Right renal cortex interstitium (tissue), 3 donors: ENCODE data around the gene PCK2. TPM values are rescaled to one million over a fixed set of nuclear protein-coding genes. Genes with fewer than 3 reads are reported as not detected.

Experiments used
- DNase-seq, 3 donors: peaks; one replicate each; pipeline ENCODE4 v3.0.0-alpha.2; 2013; ENCODE audit warnings: low read depth in 3 of 3, low spot score in 2 of 3
- polyA plus RNA-seq, 3 donors: library from polyadenylated mRNA; unstranded; fragments of 120-200 nt; gene quantifications; one replicate each; pipeline ENCODE4 v1.2.1, GENCODE V29; 2013; ENCODE audit not compliant: insufficient read length in 3 of 3

The PCK2 gene
- polyA plus RNA-seq, 3 donors = 25.5 to 32.6 (median 27.3) TPM

DNA sequence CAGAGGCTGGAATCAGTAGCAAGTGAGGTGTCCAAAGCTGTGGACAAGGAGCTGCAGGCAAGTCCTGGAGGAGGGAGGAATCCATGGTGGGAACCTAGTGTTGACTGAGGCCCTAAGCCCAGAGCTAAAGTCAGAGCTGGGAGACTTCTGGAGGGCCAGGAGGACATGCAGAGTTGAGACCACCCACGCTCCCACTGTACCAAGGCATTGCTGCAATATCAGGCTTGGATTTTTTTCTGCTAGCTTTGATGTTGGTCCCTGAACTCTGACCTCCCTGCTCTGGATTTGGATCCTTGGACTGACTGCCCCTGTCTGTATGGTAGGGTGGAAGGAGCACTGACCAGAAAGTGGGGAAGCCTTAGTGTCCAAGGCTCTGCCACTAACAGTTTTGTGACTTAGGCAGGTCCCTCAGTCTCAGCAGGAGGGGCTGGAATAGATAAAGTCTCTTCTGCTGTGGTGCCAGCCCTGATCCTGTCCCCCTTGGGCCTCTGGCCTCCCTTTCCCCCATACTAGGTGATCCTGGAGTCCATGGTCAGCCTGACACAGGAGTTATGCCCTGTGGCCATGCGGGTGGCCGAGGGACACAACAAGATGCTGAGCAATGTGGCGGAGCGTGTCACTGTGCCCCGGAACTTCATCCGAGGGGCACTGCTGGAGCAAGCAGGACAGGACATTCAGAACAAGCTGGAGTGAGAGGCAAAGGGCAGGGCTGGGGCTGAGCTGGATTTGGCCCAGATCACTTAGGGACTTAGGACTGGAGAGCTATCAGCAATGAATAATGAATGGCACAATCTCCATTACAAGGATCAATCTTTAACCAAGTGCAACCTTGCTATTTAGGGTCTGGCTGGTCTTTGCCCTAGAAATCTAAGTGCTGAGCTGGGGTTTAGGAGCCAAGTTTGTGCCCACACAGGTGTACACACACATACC is 32.9 kb upstream of the PCK2 start:
- no peak for DNase-seq

- DNase-seq = no peak
These were observed 31.7 kb upstream of the PCK2 start for GRCh38 chr14:24062216-24062980.

DNA sequence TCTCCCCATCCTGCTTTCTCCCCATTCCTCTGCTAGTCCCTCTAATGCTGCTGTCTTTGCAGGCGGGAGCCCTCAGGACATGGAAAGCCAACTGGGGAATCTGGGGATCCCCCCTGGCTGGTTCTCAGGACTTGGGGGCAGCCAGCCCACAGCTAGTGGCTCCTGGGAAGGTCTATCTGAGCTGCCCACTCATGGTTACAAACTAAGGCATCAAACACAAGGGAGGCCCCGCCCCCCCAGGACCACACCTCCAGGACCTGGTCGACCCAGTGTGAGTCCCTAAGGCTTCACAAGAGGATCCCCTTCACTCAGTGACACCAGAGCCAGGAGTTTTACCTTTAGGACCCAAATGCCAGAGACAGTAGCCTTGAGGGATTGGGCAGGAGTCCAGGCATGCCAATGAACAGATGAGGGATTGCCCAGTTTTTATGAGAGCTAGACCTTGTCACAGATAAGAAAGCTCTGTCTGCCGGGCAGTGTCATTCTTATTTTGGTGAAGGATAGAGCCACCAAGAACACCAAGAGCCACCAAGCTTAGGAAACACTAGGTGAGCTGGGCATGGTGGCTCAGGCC is 30.8 kb upstream of the PCK2 start:
- DNase-seq = no peak

- no peak for DNase-seq
These were observed 29.9 kb upstream of the PCK2 start for GRCh38 chr14:24064091-24064795.

- no peak for DNase-seq
These were observed 29.3 kb upstream of the PCK2 start for GRCh38 chr14:24064856-24065255.

GRCh38 chr14:24065408-24065807 is 28.7 kb upstream of the PCK2 start:
- DNase-seq = no peak

GRCh38 chr14:24066496-24067132 is 27.5 kb upstream of the PCK2 start:
- no peak for DNase-seq

DNA sequence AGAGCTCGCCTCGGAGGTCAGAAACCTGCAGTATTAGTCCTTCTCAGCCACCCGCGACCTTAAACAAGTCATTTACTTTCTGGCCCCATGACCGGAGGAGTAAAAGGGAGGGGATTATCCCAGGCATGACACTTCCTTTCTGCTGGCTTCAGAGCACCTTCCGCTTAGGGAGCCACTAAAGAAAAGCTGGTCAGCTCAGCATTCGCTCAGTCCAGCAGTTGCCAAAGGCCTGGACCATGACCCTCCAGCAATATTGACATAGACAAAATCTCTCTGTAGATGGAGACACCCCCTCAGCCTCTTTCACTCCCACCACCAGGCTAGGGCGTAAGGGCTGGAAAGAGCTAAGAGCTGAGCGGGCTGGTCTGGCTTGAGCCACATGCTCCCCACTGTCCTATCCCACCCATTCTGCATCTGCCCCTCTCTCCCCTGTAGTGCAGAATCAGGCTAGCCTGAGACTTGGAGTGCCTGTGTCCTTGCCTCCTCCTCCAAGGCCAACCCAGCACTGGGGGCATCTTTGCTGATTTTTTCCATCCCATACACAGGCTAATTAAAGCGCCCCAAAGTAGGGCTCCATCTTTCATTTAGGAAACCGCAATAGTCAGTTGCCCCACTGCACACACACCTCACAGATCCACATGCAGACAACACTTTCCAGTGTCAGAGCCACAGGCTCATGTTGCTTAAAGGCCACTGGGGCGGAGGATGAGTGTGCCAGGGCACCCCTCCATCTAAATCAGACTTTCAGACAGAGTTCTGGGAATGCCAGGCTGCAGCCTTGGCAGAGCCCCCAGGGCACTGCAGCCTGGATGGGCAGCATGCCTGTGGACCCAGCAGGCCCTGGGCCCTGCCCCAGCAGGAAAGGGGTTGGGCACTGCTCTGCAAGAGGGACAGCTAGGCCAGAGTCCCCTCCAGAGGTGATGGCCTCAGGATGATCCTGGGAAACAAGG is 26.7 kb upstream of the PCK2 start:
- DNase-seq = no peak

DNA sequence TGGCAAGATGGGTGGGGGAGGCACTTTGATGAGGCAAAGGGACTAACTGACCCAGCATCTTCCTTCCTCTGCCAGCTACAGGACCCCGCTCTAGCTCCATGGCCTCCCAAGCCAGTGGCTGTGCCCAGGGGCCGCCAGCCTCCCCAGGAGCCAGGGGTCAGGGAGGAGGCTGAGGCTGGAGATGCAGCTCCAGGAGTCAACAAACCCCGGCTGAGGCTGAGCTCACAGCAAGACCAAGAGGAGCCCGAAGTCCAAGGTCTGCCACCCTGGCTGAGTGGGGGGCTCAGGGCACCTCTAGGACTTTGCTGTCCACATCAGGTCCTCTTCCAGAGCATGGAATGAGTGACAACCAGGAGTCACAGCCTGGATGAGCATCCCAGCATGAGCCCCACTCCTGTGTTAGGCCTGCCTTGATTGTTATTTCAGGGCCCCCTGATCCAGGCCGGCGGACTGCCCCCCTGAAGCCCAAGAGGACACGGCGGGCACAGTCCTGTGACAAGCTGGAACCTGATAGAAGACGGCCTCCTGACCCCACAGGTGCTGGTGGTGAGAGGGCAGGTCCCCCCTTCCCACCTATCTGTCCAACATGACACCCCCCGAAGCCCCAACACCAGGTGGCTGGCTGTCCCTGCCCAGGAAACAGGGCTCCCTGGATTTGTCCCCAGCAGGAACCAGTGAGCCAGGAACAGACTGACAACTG is 25.2 kb upstream of the PCK2 start:
- DNase-seq = no peak

DNA sequence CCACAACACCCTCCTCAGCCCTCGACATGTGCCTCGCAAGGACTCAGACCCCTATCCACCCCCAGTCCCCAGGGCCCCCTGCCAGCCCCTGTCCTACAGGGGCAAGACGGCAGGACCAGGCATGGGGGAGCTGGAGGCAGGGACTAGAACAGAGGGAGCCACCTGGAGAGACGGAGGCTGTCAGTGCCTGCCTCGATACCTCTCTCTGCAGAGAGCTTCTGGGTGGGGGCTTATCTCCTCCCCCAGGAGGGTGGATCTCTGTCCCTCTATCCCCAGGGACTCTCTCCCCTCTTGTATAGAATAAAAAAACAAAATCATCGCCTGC is 24.7 kb upstream of the PCK2 start:
- DNase-seq = no peak

DNA sequence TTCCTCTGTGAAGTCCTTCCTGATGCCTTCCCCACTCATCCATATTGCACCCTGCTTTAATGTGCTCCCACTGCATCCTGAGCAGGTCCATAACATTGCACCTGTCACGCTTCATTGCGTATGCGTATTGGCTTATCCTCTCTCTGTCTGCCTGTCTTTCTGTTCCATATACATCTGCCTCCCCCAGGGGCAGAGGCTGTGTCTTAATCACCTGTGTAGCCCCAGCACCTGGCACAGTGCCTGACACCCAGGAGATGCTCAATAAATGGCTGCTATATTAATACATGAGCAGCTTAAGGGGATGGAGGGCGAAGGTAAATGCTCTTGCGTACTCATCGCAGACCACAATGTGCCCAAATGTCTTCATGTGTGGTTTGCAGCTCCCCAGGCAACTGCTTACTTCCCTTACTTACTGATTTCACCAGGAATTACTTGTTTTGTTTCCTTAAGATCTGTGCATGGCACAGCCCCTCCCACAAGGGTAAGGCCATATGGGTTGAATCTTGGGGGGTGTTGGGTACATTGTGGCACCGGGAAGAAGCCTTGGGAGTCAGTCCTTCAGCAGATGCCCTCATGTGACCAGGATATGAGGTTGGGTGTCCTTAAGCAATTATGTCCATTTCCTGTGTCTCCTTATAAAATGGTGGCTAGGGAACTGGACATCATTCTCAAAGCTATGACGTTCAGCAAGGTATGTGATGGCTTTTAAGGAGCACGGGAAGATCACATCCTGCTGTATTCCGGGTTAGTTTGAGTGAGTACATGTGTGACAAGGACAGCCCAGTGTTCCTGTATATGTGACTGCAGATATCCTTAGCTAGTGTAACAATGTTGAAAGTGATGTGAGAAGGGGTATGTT is 23.6 kb upstream of the PCK2 start:
- no peak for DNase-seq

DNA sequence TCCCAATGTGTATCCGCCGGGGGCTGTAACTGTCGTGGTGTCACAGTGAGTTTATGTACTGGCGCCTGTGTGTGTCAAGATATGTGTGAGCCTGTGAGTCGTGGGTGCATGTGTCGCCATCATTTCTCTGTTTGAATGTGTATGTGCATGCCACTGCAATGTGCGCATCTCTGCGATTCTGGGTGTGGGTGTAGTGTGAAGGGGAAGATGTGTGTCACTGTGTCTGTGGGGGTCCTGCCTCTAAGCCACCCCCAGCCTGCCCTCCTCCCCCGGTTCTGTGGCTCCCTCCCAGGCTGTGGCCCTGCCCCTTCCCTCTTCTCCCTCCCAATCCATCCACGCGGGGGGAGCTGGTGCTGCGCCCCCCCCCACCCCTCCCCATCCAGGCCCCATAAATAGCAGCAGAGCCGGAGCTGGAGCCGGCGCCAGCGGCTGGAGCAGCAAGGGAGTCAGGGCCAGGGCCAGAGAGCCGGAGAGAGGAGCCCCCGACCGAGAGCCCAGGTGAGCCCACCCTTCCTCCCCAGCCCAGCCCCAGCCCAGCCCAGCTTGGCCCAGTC is 22.9 kb upstream of the PCK2 start, which contains the start of gene CPNE6:
TSS of gene CPNE6 (plus strand) at position 419 of the 554 bp plus-strand sequence. CDS start 1,375 bp downstream, outside the sequence.
- DNase-seq = no peak

- DNase-seq = no peak
These were observed 22.2 kb upstream of the PCK2 start for GRCh38 chr14:24071836-24072430.

DNA sequence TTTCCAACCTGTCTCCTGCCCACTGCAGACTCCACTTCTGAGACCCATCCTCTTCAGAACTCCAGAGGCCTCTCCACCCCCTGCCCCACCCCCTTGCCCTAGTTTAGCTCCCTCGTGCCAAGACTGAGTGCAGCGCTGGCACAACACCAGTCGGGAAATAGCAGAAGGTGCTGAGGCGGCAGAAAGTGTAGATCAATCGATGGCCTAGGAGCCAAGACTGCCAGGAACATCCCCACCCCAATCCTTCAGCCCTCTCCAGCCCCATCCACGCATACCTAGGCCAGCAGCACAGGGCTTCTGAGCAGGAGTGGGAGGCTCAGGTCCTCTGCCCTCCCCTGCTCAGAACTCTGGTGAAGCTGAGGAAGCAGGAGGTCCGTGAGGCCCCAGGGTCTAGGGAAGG is 21.7 kb upstream of the PCK2 start:
- DNase-seq = no peak

DNA sequence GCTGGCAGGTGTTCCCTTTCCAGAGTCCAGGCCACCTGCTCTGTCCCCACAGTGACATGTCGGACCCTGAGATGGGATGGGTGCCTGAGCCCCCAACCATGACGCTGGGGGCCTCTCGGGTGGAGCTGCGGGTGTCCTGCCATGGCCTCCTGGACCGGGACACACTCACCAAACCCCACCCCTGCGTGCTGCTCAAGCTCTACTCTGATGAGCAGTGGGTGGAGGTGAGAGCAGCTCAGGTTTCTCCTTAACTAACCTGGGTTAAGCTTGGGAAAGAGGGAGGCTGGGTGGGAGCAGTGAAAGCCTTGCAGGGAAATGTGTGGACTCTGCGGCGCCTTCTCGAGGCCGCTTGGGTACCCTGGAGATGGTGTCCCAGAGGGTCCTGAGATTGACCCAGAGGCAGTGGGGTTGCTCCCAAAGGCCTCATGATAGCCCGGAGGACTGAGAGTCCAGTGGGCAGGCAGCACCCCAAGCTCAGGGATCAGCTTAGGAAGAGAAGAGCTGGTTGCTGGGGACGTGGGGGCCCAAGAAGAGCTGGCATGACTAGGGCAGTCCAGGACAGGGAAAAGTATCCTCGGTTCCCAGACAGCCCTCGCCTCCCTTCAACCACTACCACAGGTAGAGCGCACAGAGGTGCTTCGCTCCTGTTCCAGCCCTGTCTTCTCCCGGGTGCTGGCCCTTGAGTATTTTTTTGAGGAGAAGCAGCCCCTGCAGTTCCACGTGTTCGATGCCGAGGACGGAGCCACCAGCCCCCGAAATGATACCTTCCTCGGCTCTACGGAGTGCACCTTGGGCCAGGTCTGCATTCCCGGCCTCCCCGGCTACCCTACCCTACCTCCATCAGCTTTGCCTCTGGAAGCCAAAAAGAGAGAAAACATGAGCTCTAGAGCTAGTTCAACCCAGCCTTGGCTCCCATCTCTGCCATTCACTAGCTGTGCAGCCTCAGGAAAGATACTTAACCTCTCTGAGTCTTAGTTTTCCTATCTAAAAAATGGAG is 20.9 kb upstream of the PCK2 start:
- DNase-seq = no peak
